LNCaP clone FGC (cell line): ENCODE measurements around the gene PRSS16.

Experiments
- DNase-seq: peaks from one replicate; pipeline ENCODE4 v3.0.0-alpha.2; 2011; ENCODE audit warnings: low read depth
- H3K4me3 ChIP-seq: 2 replicates; pipeline ENCODE4 v1.5.1; 2011; ENCODE audit warnings: mild to moderate bottlenecking, low read depth, low read length, control low read depth
- TF ChIP-seq, protein P1 (sequence below): IDR thresholded peaks from 2 replicates; pipeline ENCODE4 v1.5.1; 2012; ENCODE audit warnings: mild to moderate bottlenecking; ENCODE audit not compliant: control insufficient read depth, insufficient read depth; ENCODE audit errors: extremely low read depth

PRSS16 gene

DNA sequence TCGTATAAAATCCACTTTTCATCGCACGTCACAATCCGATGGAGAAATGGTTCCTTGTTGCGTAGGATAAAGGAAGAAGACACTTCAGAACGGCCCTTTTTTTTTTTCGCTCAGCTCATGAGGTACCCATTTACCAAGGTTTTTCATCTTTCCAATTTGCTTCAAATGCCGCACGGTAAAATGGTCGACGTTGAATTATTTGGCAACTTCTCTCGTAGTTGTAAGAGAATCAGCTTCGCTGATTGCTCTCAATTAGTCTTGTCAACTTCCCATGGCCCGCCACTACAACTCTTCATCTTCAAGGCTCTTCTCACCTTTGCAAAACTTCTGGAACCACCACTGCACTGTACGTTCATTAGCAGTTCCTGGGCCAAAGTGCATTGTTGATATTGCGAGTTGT, 35.8 kb downstream of the PRSS16 start:
- DNase-seq = no peak
- H3K4me3 ChIP-seq = no peak overlapping the region
- TF ChIP-seq, protein P1, sequence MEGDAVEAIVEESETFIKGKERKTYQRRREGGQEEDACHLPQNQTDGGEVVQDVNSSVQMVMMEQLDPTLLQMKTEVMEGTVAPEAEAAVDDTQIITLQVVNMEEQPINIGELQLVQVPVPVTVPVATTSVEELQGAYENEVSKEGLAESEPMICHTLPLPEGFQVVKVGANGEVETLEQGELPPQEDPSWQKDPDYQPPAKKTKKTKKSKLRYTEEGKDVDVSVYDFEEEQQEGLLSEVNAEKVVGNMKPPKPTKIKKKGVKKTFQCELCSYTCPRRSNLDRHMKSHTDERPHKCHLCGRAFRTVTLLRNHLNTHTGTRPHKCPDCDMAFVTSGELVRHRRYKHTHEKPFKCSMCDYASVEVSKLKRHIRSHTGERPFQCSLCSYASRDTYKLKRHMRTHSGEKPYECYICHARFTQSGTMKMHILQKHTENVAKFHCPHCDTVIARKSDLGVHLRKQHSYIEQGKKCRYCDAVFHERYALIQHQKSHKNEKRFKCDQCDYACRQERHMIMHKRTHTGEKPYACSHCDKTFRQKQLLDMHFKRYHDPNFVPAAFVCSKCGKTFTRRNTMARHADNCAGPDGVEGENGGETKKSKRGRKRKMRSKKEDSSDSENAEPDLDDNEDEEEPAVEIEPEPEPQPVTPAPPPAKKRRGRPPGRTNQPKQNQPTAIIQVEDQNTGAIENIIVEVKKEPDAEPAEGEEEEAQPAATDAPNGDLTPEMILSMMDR = no peak

DNA sequence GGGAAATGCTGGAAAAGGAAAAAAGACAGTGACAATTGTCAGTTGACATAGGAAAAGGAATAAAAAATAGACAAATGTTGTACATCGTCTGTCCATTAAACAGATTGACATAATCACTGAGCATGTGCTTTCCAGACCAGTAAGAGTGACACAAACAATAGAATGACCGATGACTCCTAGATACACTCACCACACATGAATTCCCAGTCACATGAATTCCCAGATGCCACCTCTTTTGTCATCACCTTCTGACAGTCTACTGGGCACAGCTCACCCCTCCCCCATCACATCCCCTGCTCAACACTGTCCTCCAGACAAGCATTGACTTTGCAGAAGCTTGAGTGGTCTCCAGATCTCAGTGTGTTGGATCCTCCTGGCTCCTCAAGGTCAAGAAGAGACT, 38.6 kb downstream of the PRSS16 start:
- DNase-seq = no peak
- no peak overlapping the region for H3K4me3 ChIP-seq
- TF ChIP-seq, protein P1 = no peak

DNA sequence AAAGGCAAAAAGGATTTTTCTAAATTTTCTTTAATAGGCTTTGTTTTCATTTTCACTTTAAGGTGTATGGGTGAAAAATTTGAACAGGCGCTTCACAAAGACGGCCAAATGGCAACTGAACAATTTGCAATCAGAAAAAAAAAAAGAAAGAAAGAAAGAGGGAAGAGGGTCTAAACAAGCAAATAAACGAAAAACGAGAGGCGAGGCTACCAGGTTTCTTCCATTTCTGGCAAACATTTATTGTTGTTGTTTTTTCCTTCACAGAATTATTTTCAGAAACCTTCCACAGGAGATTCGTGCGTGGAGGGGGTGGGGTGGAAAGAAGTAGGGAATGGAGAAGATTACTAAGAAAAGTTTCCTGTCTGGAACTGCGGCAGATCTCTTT, 40.2 kb downstream of the PRSS16 start:
- TF ChIP-seq, protein P1 = no peak
- DNase-seq = no peak
- H3K4me3 ChIP-seq = peak overlapping the region; percentile 45

DNA sequence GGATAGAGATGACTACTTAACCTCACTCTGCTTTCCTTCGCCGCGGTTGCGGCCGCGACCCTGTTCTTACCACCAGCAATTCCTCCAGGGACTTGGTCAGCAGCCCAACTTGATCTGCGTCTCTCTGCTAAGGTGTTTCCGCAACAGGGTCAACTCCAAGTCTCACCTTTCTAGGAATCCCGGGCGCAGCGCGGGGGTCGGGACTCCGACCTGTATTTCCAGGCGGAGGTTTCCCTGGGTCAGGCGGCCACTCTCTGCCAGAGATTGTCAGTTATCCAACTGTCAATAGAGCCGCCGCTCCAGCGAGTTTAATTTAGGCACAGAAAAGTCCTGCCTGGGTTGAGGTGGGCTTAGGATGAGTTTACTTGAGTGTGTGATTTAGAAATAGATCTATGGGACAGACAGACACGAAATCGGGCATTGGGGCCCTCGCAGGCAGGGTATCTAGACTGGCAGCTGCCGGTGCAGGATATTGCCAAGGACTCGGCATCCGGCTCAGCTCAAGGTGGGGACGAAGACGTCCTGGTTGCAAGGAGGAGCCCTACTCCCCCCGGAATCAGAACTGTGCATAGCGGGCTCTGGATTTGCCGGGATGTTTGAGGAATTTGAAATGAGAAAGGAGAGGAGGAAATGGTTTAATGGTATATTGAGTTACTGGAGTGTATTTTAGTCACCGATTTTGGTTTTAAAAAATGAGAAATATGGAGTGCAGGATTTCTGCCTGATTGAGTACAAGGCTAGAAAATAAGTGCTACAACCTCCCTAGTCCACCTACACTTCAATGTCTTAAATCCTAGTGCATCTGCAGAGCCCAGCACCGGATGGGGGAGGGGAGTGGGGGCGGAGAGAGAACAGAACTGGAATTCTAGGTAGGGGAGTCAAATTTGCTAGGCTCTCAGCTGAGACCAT, 40.9 kb downstream of the PRSS16 start:
- no peak for DNase-seq
- H3K4me3 ChIP-seq = peak overlapping the region; percentile 45
- TF ChIP-seq, protein P1 = no peak

DNA sequence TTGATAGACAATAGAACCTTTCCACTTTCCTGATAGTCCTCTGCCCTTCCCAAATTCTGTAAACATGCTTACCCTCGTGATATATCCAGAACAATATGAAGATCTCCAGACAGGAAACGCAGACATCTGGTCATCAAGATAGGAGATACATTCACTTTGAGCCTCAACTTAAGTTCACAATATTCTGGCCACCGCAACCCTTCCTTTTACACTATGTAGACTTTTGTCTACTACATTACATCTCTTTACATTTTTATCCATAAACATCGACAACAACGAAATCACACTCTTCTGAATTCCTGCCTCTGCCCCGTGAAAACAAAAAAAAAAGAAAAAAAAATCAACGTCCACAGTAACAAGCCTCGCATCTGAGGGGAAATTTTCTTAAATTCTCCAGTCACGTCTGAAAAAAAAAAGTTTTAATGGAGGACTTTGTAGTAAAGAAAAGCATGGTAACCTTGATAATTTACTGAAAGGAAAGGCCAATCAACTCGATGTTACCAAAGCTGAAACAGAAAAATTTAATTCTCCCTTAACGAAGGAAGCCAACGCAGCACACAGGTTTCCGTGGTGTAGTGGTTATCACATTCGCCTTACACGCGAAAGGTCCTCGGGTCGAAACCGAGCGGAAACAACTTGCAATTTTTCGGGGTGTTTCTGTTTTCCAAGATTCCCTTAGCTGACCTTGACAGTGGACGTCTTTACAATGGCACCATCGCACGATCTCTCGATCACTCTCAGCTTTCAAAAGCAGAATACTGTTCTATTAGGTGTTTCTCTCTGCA, 42.8 kb downstream of the PRSS16 start:
- H3K4me3 ChIP-seq = peak overlapping the region; percentile 22; the same call in 1 of the 2 replicates
- TF ChIP-seq, protein P1 = no peak
- DNase-seq = peak; percentile 41

DNA sequence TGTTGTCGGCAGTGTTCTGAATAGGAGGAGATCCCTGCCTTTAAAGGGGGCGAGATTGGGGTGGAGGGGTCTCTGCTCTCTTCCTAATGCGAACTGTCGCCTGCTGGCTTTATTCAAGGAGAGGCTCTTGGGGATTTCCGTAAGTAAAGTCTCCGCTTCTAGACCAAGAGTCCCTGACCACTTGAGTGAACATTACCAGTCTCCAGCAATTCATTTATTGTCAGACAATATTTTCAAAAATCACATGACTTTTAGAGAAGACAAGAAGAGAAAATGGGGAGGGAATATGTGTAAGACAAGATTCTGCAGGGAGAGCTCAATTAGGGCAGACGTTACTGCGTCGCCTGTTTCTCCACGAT, 43.3 kb downstream of the PRSS16 start:
- DNase-seq = no peak
- H3K4me3 ChIP-seq = 0 out of 2 replicates have a peak overlapping the region, but pooled peaks have one; percentile 22
- TF ChIP-seq, protein P1 = no peak
